Skeletal muscle tissue (tissue), 4 donors: ENCODE data around the gene INSYN1. TPM values are rescaled to one million over a fixed set of nuclear protein-coding genes. Genes with fewer than 3 reads are reported as not detected.

Experiments used
- H3K27ac ChIP-seq: one replicate; pipeline ENCODE4 v1.7.0; 2013; ENCODE audit warnings: mild to moderate bottlenecking, low read depth, low read length, inconsistent platforms
- H3K27me3 ChIP-seq, 3 donors: one replicate each; pipeline ENCODE4 v1.7.0; 2013; ENCODE audit warnings: low read length in 3 of 3; ENCODE audit not compliant: control insufficient read depth in 3 of 3, insufficient read depth in 3 of 3
- H3K36me3 ChIP-seq, 3 donors: one replicate each; pipeline ENCODE4 v1.7.0; 2013; ENCODE audit warnings: low read length in 3 of 3; ENCODE audit not compliant: control insufficient read depth in 3 of 3, insufficient read depth in 3 of 3
- H3K4me1 ChIP-seq, 3 donors: one replicate each; pipeline ENCODE4 v1.7.0; 2013; ENCODE audit warnings: low read length in 3 of 3, mild to moderate bottlenecking in 3 of 3; ENCODE audit not compliant: control insufficient read depth in 3 of 3, insufficient read depth in 3 of 3
- H3K4me3 ChIP-seq, 3 donors: one replicate each; pipeline ENCODE4 v1.7.0; 2013; ENCODE audit warnings: low read length in 3 of 3
- H3K9ac ChIP-seq, 3 donors: one replicate each; pipeline ENCODE4 v1.7.0; 2013; ENCODE audit warnings: low read length in 3 of 3, mild to moderate bottlenecking in 3 of 3, moderate library complexity in 2 of 3, low read depth in 1 of 3
- H3K9me3 ChIP-seq, 3 donors: one replicate each; pipeline ENCODE4 v1.7.0; 2013; ENCODE audit warnings: low read length in 3 of 3; ENCODE audit not compliant: control insufficient read depth in 3 of 3
- total RNA-seq: library from RNA; depleted of rRNA; stranded (reverse); fragments of >200 nt; gene quantifications from one replicate; pipeline ENCODE4 v1.2.3, GENCODE V29; 2014
- donor health status: Osteomylitis.

The INSYN1 gene
- total RNA-seq, 1 donor from 2014 or later, result 2.1 TPM

- Histone ChIP-seq H3K4me1 (peaks cover under 1 to 3% (median 2%) of the 10 kb centered on the region in 3 donors), H3K9me3 (no peaks in the 10 kb centered on the region), H3K9ac (no peak overlapping the region), H3K27ac (no peak overlapping the region), H3K4me3 (no peak overlapping the region), H3K27me3 (peaks cover 37 to 56% (median 53%) of the 10 kb centered on the region in 3 donors), H3K36me3 (no peaks in the 10 kb centered on the region)
Measured at GRCh38 chr15:73758461-73758860, 5.3 kb upstream of the INSYN1 start.

- Histone ChIP-seq H3K36me3 (no peaks in the 10 kb centered on the region), H3K4me1 (peaks cover 3 to 4% (median 4%) of the 10 kb centered on the region in 3 donors), H3K27me3 (peaks cover 40 to 59% (median 52%) of the 10 kb centered on the region in 3 donors), H3K4me3 (no peak overlapping the region), H3K9ac (no peak overlapping the region), H3K27ac (no peak overlapping the region), H3K9me3 (no peaks in the 10 kb centered on the region)
Measured at GRCh38 chr15:73757571-73757970, 4.4 kb upstream of the INSYN1 start.

GRCh38 chr15:73756947-73757513 lies 3.9 kb upstream of the INSYN1 start:
- H3K27me3 ChIP-seq, result peaks cover 40 to 61% (median 52%) of the 10 kb centered on the region in 3 donors
- H3K4me3 ChIP-seq, result no peak overlapping the region
- no peak overlapping the region for H3K27ac ChIP-seq
- H3K36me3 ChIP-seq, result no peaks in the 10 kb centered on the region
- H3K9me3 ChIP-seq, result no peaks in the 10 kb centered on the region
- H3K9ac ChIP-seq, result no peak overlapping the region
- H3K4me1 ChIP-seq, result peaks cover 3 to 8% (median 4%) of the 10 kb centered on the region in 3 donors

- no peak overlapping the region for H3K9ac ChIP-seq
- H3K27ac ChIP-seq, result no peak overlapping the region
- peaks cover 39 to 64% (median 46%) of the 10 kb centered on the region in 3 donors for H3K27me3 ChIP-seq
- peaks cover 3 to 8% (median 4%) of the 10 kb centered on the region in 3 donors for H3K4me1 ChIP-seq
- H3K36me3 ChIP-seq, result no peaks in the 10 kb centered on the region
- H3K9me3 ChIP-seq, result no peaks in the 10 kb centered on the region
- no peak overlapping the region for H3K4me3 ChIP-seq
Measured at GRCh38 chr15:73756390-73756789, 3.2 kb upstream of the INSYN1 start.

GRCh38 chr15:73755946-73756345 lies 2.8 kb upstream of the INSYN1 start:
- no peak overlapping the region for H3K4me3 ChIP-seq
- H3K4me1 ChIP-seq, result peaks cover 3 to 10% (median 4%) of the 10 kb centered on the region in 3 donors
- H3K9ac ChIP-seq, result no peak overlapping the region
- peaks cover 39 to 67% (median 45%) of the 10 kb centered on the region in 3 donors for H3K27me3 ChIP-seq
- H3K9me3 ChIP-seq, result no peaks in the 10 kb centered on the region
- no peaks in the 10 kb centered on the region for H3K36me3 ChIP-seq
- no peak overlapping the region for H3K27ac ChIP-seq

- H3K27me3 ChIP-seq, result peaks cover 41 to 66% (median 43%) of the 10 kb centered on the region in 3 donors
- H3K36me3 ChIP-seq, result no peaks in the 10 kb centered on the region
- peaks cover 3 to 10% (median 4%) of the 10 kb centered on the region in 3 donors for H3K4me1 ChIP-seq
- no peak overlapping the region for H3K9ac ChIP-seq
- H3K27ac ChIP-seq, result no peak overlapping the region
- H3K9me3 ChIP-seq, result no peaks in the 10 kb centered on the region
- no peak overlapping the region for H3K4me3 ChIP-seq
Measured at GRCh38 chr15:73755481-73755880, 2.3 kb upstream of the INSYN1 start.

- Histone ChIP-seq H3K36me3 (no peaks in the 10 kb centered on the region), H3K27me3 (peaks cover 33 to 64% (median 41%) of the 10 kb centered on the region in 3 donors)
Measured at GRCh38 chr15:73754461-73754860, 1.3 kb upstream of the INSYN1 start.

GRCh38 chr15:73752806-73753193 lies 351 bp downstream of the INSYN1 start:
- H3K36me3 ChIP-seq, result no peaks in the 10 kb centered on the region
- peaks cover 23 to 64% (median 35%) of the 10 kb centered on the region in 3 donors for H3K27me3 ChIP-seq
- H3K4me3 ChIP-seq, result peak overlapping the region in 1 of 3 donors; percentile 59
- H3K27ac ChIP-seq, result no peak overlapping the region
- peak overlapping the region in 2 of 3 donors; percentile 53 to 68 for H3K9ac ChIP-seq
- peaks cover 3 to 10% (median 4%) of the 10 kb centered on the region in 3 donors for H3K4me1 ChIP-seq
- H3K9me3 ChIP-seq, result no peaks in the 10 kb centered on the region

More at GRCh38 chr15:73754461-73754860, 1.3 kb upstream of the INSYN1 start:
- Histone ChIP-seq H3K4me1 (peaks cover 3 to 10% (median 4%) of the 10 kb centered on the region in 3 donors), H3K9me3 (no peaks in the 10 kb centered on the region), H3K27ac (no peak overlapping the region), H3K4me3 (no peak overlapping the region), H3K9ac (no peak overlapping the region)

- H3K9me3 ChIP-seq, result no peaks in the 10 kb centered on the region
- peak overlapping the region; percentile 43 to 59 (median 58) for H3K4me3 ChIP-seq
- H3K27me3 ChIP-seq, result peaks cover 17 to 57% (median 29%) of the 10 kb centered on the region in 3 donors
- no peak overlapping the region for H3K27ac ChIP-seq
- no peaks in the 10 kb centered on the region for H3K36me3 ChIP-seq
- peaks cover 4 to 11% (median 8%) of the 10 kb centered on the region in 3 donors for H3K4me1 ChIP-seq
- peak overlapping the region in 2 of 3 donors; percentile 53 to 68 for H3K9ac ChIP-seq
Measured at GRCh38 chr15:73751899-73752805, 999 bp downstream of the INSYN1 start.

GRCh38 chr15:73751511-73751898 lies 1.6 kb downstream of the INSYN1 start:
- no peak overlapping the region for H3K9ac ChIP-seq
- no peak overlapping the region for H3K27ac ChIP-seq
- H3K4me3 ChIP-seq, result no peak overlapping the region
- no peaks in the 10 kb centered on the region for H3K9me3 ChIP-seq
- H3K36me3 ChIP-seq, result no peaks in the 10 kb centered on the region
- H3K27me3 ChIP-seq, result peaks cover 12 to 52% (median 23%) of the 10 kb centered on the region in 3 donors
- H3K4me1 ChIP-seq, result peaks cover 6 to 17% (median 14%) of the 10 kb centered on the region in 3 donors
